ENCODE data around the gene INTS14.

DNA sequence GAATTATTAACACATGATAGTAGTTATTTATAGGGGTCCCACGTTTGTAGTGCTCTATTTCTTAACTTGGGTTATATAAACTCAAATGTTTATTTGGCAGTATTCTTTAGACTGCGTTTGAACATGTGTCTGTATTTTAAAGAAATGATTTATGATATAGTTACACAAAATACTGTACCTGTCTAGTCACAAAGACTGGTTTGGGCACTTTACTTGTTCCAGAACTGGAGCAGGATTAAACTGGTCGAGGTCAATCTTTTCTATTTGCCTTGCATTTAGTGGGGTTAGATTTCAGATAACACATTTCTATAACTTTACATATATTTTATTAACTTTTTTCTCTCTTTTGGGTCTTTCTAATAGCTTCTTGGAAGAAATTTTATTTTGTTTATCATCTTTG lies 41.2 kb downstream of the INTS14 start:
- TF ChIP-seq, protein P1, sequence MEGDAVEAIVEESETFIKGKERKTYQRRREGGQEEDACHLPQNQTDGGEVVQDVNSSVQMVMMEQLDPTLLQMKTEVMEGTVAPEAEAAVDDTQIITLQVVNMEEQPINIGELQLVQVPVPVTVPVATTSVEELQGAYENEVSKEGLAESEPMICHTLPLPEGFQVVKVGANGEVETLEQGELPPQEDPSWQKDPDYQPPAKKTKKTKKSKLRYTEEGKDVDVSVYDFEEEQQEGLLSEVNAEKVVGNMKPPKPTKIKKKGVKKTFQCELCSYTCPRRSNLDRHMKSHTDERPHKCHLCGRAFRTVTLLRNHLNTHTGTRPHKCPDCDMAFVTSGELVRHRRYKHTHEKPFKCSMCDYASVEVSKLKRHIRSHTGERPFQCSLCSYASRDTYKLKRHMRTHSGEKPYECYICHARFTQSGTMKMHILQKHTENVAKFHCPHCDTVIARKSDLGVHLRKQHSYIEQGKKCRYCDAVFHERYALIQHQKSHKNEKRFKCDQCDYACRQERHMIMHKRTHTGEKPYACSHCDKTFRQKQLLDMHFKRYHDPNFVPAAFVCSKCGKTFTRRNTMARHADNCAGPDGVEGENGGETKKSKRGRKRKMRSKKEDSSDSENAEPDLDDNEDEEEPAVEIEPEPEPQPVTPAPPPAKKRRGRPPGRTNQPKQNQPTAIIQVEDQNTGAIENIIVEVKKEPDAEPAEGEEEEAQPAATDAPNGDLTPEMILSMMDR (IDR thresholded peaks at IDR 0.05), result no peak
- no peak for TF ChIP-seq POLR2A (IDR thresholded peaks at IDR 0.05)
